CD1c-positive myeloid dendritic cell (primary cell): Measurements from ENCODE around the gene ADCY7.
A peak's percentile ranks its signal among the peaks of the same experiment; 100 is the strongest.

ENCODE experiments used
- DNase-seq: peaks from one replicate; pipeline ENCODE4 v3.0.0-alpha.2; 2016; ENCODE audit errors: extremely low spot score

ADCY7 gene

DNA sequence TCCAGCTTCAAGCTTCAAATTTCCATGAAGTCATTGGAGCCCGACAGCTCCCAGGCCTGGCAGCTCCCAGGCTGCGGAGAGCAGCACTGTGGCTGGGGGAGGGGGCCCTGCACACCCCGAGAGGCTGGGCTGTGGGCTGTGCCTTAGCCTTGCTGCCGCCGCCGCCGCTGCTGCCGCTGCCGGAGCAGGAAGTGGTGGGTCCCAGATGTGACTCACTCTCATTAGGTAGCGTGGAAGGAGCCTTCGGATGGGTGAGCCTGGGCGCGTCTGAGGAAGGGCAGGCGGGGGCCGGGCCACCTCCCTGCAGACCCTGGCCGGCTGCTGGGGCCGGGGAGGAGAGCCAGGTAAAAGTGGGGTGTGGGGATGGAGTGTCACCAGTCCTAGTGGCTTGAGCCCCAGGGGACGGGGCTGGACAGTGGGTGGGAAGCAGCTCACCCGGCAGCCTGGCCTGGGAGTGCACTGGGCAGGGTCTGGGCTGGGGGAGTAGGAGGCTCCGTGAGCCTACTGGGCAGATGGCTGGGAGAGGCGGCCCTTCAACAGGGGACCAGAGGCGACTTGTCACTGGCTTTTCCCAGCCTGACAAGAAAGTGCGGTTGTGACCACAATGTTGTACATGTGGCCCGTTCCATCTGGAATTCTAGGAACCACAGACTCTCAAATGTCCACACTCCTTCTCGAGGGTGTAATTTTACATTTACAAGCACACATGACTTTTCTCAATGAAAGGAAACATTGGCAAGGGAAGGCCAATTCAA lies at the start of gene ADCY7:
Gene ADCY7 (plus strand): TSS at position 215 of the 755 bp plus-strand sequence. CDS start 21,629 bp downstream, outside the sequence.
- DNase-seq, result peak; percentile 85

DNA sequence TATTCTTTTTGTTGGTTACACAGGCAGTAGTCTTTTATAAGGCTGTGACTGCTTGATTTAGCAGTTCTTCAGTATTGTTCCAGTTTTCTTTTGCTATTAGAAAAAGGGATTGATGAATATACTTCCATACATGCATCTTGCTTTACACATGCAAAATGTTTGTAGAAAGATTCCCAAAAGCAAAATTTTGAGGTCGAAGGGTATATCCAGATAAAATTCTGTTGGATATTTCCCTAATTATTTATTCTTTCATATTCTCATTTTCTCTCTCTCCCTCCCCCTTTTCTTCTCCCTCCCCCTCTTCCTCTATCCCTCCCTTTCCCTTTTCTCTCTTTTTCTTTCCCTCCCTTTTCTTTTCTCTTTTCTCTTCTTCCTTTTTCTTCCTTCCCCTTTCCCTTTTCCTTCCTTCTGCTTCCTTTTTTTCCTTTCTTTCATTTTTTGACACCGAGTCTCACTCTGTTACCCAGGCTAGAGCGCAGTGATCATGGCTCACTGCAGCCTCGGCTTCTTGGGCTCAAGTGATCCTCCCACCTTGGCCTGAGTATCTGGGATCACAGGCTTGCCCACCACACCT lies 46.9 kb upstream of the ADCY7 start:
- DNase-seq, result no peak

DNA sequence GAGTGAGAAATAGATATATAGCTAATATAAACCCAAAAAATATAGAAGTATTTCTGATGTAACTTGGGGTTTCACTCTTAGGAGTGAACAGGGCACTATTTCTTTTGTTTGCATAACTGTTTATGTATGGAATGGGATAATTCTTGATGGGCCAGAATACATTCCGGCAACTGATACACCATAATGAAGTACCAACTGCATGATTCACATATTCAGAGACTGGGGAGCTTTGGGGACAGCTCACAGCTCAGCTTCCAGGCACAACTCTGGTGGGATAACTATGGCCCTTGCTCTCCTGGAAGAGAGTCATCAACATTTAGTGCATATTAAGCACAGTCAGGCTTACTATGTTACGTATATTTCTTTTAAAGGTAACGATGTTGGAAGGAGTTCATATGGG lies 42.1 kb upstream of the ADCY7 start:
- no peak for DNase-seq

DNA sequence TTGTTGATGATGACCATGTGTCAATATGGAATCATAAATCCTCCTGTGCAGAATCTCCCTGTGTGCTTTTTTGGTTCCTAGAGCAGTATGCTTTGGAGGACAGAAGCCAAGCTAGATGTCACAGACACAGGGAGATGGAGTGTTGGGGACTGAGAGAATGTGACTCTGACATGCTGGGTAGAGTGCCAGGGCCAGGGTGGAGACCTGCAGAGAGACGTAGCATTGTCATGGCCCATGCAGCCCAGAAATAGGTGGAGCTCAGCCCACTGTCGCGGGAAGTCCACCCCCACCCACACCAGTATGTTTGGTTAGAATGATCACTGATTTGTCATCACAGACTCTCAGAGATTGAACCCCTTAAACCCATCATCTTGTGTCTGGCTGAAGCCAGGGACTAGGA lies 39.2 kb upstream of the ADCY7 start:
- DNase-seq, result no peak

DNA sequence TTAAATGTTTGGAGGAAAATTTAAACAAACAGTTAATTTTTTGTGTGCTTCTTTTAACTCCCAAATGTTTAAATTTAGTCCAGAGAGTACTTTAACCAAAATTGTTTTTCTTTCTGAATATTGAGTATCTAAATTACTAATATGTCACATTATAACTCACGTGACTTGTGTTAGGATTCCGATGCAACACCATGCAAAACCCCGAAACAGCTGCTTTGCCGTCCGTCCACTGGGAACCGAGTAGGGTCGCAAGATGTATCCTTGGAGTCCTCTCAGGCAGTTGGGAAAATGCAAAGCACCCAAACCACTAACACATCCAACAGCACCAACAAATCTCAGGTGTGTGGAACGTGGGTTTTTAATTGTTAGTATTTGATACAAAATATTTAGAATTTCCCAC lies 38.7 kb upstream of the ADCY7 start:
- no peak for DNase-seq

DNA sequence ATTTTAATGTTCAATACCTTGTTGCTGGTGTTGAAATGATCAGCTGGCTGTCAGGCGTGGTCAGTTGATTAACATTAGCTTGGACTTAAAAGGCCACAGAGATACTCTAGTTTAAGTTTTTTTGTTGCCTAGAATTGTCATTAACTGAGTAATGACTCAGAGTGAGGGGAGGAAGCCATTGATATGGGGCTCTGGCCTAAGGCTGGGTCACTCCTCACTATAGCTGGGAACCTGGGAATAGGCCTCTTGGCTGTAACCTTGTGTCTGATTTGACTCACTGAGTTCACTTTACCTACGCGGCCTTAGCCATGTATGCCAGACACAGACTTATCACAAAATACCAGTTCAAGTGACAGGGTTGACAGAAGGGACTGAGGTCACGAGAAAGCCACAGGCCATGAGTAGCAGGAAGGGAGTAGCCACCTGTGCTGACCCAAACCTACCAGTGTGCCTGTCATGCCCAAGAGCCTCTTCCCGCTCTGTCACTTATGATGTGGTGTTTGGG lies 37.9 kb upstream of the ADCY7 start:
- no peak for DNase-seq

DNA sequence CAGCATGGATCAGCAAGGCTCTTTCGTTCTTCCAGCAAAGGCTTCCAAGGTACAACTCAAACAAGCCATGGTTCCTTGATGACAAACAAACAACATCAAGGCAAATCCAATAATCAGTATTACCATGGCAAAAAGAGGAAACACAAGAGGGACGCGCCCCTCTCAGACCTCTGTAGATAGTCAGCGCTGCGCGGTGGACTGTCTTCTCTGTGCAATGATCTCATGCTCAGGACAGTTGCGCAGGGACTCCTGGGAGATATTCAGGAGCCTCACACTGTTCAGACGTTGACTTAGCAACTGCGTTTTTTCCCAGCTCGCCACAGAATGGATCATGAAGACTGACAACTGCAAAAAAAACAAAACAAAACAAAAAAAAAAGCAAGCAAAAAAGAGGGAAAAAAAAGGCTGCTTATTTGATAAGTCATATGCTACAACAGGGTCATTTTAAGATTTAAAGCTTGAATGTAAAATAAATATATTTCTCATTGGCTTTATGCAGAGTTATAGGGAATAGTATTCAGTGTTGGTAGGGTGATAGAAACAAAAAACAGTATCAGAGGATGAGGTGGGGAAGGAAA lies 37.1 kb upstream of the ADCY7 start:
- no peak for DNase-seq

DNA sequence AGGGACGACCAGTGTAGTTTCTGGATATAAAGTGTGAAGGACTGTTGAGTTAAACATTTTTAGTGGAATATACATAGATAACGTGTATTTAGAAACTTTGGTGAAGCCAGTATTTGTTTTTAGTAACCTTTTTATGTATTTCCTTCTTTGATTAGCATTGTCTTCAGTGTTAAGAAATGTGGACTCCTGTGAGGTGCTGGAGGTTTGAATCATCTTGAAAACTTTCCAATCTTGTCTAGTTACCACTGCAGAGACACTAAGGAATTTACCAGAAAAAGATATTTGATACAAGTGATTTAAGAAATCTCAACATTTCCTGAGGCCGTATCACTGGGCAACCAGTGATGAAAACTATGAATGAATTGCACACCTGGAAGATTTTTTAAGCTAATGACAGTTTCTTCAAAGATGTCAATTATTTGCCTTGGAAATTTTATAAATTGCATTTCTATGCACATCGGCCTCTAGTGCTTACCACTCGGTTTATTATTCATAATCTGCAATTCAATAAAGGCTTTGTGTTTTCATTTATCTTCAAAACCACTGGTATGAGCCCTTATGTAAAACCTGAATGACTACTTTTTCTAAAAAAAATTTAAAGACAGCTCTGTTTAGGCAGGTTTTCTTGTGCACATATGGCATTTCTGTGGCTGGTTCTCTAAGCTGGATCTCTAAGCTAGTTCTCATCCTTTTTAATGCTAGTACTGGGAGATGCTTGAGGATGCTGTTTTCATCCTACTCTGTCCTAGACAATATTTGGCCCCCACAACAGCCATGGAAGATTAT lies 31.4 kb upstream of the ADCY7 start:
- no peak for DNase-seq

DNA sequence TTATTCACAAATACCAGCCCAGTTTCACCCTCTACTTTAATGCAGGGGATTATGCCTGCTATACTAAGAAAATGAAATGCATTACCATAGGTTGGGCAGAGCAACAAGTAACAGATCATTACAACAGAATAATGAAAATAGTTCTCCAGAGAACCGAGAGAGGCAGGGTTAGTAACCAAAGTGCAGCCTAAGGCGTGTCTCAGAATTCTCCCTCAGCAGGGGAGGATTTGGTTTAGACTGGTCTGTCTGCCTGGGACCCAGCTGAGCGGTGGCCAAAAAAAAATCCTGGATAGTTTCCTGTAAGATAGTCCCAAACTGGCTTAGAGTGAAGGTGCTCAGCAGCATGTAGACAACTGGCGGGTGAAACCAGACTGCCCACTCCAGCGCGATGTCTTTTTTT lies 30.8 kb upstream of the ADCY7 start:
- DNase-seq, result no peak

DNA sequence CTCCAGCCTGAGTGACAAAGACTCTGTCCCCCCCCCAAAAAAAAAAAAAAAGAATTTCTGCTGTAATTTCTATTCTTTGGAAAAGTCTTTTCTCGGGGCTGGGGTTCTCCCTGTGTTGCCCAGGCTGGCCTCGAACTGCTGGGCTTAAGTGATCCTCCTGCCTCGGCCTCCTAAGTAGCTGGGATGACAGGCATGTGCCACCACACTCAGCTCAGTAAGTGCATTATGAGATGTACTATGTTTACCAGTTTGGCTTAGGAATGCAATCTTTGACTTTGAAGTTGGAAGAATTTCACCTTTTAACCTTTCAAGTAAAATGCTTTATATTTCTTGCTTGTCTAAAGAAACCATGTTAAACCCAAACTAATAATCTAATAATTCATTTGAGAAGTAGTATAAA lies 28.0 kb upstream of the ADCY7 start:
- no peak for DNase-seq

DNA sequence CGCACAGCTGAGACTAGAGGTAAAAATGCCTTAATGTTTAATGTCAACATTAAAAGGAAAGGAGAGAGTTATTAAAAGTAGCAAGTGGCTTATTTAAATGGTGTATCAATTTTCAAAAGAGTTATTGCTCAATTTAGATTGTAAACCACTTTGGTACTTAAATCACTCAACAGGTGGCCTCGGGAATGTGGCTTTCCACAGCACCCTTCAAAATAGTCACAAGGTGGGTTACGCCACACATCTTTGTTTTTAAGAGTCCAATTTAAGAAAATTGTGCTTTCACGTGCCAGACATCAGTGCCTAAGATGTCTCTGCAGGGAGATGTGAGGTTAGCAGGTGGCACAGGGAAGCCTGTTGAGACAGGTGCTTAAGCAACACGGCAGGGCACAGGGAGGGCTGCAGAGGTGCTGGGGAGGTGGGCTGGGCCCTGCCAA lies 27.5 kb upstream of the ADCY7 start:
- no peak for DNase-seq

DNA sequence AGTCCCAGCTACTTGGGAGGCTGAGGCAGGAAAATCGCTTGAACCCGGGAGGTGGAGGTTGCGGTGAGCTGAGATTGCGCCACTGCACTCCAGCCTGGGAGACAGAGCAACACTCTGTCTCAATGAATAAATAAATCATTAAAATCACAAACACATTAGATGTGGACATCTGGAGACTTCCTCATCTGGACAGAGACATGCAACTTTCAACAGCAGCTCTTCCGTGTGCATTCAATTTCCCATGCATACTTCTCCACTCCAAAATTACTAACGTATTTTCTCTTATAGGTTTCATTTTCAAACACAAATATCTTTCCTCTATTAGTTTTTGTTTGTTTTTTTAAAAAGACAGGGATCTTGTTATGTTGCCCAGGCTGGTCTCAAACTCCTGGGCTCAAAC lies 23.3 kb upstream of the ADCY7 start:
- peak; percentile 44 for DNase-seq

DNA sequence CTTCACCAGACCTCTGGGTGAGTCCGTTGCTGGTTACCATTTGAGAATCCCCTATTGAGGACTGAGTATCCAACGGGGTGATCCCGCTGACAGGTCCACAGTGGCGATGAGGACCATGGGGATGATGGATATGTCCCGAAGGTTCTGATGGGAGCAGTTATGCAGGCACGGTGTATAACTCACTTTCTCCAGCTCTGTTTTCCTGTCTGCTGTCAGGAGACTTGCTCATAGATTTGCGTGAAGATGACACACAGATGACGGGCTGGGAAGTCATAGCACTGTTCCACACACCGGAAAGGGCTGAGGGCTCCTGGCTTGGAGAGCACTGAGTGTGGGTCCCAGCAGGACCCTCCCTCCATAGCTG lies 22.2 kb upstream of the ADCY7 start:
- no peak for DNase-seq

DNA sequence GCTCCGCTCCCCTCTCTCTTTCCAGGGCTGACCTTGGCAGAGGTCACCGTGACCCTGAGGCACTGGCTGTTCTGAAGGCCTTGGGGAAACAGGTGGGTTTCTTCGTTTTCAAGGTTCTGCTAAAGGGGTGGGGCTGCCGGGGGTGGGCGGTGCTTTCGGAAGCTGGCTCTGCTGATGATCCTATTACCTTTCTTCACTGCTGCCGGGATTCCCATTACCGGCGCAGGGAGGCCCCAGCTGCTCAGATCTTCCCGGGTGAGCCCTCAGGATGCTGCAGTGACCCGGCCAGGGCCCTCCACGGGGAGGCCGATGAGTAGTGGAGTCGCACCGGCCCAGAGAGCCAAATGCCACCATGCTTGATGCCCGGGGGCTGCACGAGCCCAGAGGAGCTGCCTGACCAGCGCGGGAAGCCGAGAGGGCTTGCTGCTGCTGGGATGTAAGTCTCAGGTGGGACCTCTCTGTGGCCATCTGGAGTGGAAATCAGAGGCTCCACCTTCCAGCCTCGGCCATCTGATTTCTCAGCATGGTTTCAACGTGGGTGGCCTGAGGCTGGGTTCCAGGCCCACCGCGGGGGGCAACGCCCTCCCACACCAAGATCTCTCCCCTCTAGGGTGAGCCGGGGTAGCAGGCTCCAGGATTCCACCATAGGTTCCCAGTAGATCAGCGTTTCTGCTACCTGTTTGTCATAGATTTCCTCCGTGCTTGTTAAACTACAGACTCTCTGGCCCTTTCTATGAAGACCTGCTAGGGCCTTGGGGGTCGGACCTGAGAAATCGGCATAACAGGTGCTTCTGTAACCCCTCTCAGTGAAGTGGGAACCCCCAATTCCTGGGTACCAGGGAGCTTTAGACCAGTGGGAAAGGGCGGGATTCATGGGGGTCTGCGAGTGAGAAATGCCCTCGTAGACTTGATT lies 21.6 kb upstream of the ADCY7 start:
- no peak for DNase-seq

DNA sequence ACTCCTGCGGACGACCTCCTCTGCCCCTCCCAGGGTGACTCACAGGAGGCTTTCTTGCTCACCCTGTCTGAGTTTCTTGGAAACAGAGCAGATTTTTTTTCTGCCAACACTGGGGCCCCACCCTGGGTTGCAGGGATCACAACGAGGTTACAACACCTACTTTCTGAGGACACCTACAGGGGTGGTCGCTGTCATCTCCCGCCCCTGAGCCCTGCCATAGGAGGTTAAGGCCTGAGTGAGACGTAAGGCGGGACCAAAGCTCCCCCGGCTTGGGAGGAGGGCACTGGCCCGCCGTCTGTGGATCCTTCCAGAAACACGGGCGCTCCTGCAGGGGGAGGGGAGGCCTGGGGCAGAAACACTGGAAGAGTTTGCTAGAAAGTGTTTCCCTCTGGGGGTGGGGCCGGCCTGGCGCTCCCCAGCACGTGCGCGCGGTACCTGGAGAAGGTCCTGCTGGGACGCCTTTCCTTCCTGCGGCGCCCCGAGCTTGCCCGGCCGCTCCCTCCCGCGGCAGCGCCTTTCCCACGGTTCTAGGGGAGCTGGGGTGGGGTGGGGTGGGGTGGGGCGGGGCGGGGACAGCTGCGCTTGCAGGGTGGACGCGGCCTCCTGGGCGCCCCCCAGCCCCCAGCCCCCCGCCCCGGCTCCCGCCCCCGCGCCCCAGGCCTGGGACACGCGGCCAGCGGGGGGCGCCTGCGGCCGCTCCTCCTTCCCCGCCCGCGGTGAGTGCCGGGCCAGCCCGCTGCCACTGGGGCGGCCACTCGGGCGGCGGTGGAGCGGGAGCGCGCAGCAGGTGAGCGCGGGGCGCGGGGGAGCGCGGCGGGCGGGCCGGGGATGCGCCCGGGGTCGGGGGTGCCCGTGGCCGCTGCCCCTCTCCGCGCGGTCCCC lies 20.7 kb upstream of the ADCY7 start:
- peak; percentile 61 for DNase-seq

DNA sequence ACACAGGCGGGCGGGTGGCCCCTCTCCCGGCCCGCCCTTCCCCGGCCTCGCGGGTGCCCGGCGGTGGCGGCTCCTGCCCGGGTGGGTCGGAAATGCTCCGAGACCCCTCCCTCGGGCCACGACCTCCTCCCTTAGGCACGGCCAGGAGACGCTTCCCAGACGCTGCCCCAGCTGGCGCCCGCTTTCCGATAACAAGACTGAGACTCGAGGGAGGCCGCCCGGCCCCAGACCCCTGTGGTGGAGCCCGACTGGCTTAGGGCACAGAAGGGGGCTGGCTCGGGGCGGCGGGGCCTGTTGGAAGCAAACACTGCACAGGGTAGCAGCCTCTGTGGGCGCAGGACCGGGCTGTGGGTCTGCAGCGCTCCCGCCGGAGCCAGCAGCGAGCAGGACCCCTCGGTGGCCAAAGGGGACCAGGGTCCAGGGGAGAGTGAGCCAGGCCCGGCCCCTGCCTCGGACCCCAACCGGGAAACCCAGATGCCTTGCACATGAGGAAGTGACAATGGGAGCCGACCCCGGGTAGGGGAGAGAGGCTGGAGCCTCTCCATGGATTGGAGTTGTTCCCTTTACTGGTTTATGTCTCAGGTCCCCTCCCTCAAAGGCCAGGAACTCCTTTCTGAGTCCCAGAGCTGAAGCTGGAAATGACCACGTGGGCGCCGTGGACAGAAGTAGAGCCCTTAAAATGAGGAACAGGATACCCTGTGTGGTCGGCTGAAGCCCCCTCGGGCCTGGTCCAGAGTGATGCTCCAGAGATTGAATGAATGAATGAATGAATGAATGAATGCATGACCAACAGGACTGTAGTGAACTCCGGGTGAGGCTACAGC lies 19.8 kb upstream of the ADCY7 start:
- DNase-seq, result peak; percentile 63

DNA sequence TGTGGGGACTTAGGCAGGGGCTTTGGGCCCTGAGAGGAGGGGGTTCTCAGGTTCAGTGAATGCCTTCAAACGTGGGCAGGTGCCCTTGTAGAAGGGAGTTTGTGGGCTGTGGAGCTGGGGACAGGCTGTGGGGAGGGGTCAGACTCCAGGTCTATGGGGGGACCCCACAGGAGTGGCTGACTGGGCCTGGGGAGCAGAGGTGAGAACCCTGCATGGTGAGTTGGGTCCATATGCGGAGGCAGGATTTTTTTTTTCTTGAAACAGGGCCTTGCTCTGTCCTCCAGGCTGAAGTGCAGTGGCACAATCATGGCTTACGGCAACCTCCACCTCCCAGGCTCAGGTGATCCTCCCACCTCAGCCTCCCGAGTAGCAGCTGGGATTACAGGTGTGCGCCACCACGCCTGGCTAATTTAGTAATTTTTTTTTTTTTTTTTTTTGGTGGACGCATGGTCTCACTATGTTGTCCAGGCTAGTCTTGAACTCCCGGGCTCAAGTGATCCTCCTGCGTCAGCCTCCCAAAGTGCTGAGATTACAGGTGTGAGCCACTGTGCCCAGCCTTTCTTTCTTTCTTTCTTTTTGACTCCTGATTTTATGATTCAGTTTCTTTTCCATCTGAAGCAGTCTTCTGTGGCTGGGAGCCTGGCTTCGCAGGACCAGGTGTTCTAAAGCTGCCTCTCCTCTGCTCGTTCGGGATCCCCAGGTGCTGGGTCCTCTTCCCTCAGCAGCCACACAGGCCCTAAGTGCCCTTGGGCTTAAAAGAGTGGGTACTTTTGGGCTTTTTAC lies 19.0 kb upstream of the ADCY7 start:
- no peak for DNase-seq

DNA sequence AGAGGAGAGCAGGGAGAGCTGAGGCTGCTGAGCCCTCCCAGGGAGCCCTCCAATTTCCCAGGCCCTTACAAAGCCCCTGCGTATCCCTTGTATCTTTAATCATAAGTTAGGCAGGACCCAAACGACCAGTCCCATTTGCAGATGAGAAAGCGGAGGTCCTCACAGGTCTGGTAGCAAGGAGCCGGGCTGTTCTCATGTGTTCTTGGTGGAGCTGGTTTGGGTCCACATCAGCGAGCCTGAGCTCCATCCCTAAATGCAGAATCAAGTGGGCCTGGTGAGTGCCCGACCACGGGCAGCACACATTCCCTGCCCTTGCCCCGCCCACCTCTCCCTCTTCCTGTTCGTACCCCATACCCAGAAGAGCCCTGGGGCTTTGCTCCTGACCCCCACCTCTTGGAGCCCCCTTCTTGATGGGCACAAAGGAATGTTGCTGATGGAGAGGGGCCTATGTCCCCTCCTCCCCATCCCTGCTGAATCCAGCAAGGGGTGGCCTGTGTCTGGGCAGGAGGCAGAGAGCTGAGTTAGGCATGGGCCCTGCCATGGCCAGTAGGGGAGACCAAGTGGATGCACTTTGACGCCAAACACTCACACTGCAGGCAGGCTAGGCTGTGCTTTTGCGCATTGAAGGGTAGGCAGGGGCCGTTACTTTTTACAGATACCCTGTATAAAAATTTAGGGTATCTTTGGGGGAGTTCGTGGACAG lies 18.3 kb upstream of the ADCY7 start:
- no peak for DNase-seq
